ENCODE measurements around the gene ZNF329.

DNA sequence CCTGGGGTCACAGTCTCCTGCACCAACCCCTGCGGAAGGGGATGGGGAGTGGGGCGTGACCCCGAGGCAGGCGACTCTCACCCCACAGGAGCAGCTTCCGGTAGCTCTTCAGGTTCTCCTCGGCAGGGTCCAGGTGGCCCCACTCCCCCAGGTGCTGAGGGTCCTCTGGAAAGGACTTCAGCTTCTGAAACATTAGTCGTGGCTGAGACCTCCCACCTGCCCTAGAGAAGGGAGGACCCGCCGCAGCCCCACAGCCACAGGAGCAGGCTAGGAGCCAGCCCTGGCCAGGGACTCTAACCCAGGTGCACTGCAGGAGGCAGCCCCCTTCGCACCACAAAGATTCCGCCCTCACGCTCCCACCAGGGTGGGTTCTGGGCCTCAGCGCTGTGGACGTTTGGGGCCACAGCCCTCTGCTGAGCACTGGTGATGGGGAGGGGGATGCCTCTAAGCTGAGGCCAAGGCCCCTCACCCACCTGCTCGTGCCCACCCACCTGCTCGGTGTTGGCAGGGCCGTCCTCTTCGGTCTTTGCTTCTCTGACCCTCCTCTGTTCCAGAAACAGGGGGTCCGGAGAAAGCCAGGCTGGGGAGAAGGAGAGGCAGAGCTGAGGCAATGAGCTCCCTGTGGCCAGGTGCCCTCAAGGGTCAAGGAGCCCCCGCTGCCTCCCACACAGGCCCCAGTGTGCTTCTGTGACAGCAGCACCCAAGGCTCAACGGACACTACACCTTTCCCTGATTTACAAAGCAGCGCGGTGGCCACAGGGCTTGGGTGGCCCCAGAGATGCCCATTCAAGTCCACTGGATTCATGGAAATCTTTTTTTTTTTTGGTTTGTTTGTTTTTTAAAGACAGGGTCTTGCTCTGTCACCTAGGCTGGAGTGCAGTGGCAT is 63.5 kb downstream of the ZNF329 start:
- TF ChIP-seq, protein P1, sequence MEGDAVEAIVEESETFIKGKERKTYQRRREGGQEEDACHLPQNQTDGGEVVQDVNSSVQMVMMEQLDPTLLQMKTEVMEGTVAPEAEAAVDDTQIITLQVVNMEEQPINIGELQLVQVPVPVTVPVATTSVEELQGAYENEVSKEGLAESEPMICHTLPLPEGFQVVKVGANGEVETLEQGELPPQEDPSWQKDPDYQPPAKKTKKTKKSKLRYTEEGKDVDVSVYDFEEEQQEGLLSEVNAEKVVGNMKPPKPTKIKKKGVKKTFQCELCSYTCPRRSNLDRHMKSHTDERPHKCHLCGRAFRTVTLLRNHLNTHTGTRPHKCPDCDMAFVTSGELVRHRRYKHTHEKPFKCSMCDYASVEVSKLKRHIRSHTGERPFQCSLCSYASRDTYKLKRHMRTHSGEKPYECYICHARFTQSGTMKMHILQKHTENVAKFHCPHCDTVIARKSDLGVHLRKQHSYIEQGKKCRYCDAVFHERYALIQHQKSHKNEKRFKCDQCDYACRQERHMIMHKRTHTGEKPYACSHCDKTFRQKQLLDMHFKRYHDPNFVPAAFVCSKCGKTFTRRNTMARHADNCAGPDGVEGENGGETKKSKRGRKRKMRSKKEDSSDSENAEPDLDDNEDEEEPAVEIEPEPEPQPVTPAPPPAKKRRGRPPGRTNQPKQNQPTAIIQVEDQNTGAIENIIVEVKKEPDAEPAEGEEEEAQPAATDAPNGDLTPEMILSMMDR (IDR thresholded peaks at IDR 0.05; ENCODE audit: poor library complexity) = no peak
- TF ChIP-seq EZH2 (IDR thresholded peaks at IDR 0.05; ENCODE audit: borderline replicate concordance) = no peak
